ENCODE data around the gene ZNF324.
"Not testable (repeated sequence)": the region's sequence is repeated elsewhere in the genome, so short reads cannot be mapped to it uniquely, and the experiment has no call there.

ZNF324 gene

DNA sequence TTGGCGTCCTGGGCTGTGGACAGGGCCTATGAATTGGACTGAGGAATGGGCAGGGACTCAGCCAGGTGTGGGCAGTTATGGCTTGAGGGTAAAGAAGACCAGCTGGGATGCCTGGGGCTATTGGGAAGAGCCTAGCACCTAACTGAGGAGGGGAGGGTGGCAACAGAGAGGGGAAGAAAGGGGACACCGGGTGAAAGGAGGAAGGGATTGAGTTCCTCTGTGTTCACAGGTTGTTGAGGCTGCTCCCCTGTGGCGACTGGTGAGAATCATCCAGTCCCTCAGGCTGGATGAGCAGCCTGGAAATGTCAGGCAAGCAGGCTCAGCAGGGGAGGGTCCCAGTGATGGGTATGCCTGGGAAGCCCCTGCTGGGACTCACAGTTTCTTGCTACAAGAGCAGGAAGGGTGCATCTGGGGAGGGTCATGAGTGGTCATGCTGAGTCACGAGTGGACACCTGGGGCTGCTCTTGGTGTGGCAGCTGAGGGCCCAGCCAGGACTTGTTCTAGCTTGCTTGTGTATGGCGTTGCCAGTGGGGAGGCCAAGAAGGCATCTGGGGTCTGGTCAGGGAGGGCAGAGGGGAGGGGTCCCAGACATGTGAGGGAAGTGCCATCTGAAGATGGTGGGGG, 1.4 kb downstream of the ZNF324 start:
- TF ChIP-seq TCF4 (CRISPR knock-in tag; IDR thresholded peaks at IDR 0.05; ENCODE audit: borderline replicate concordance) (no peak), PPARA (CRISPR knock-in tag; IDR thresholded peaks at IDR 0.05; ENCODE audit: borderline replicate concordance) (no peak), ISL1 (CRISPR knock-in tag; IDR thresholded peaks at IDR 0.05) (no peak), ZNF70 (CRISPR knock-in tag; IDR thresholded peaks at IDR 0.05) (no peak), GLIS3 (CRISPR knock-in tag; IDR thresholded peaks at IDR 0.05) (no peak), BACH2 (CRISPR knock-in tag; IDR thresholded peaks at IDR 0.05; ENCODE audit: borderline replicate concordance) (no peak), CSDC2 (CRISPR knock-in tag; IDR thresholded peaks at IDR 0.05) (no peak), ESRRG (CRISPR knock-in tag; IDR thresholded peaks at IDR 0.05) (no peak)
- TF ChIP-seq, protein P1, sequence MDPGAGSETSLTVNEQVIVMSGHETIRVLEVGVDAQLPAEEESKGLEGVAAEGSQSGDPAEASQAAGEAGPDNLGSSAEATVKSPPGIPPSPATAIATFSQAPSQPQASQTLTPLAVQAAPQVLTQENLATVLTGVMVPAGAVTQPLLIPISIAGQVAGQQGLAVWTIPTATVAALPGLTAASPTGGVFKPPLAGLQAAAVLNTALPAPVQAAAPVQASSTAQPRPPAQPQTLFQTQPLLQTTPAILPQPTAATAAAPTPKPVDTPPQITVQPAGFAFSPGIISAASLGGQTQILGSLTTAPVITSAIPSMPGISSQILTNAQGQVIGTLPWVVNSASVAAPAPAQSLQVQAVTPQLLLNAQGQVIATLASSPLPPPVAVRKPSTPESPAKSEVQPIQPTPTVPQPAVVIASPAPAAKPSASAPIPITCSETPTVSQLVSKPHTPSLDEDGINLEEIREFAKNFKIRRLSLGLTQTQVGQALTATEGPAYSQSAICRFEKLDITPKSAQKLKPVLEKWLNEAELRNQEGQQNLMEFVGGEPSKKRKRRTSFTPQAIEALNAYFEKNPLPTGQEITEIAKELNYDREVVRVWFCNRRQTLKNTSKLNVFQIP (CRISPR knock-in tag; IDR thresholded peaks at IDR 0.05; ENCODE audit: borderline replicate concordance, low read depth) = no peak
- TF ChIP-seq, protein P2, sequence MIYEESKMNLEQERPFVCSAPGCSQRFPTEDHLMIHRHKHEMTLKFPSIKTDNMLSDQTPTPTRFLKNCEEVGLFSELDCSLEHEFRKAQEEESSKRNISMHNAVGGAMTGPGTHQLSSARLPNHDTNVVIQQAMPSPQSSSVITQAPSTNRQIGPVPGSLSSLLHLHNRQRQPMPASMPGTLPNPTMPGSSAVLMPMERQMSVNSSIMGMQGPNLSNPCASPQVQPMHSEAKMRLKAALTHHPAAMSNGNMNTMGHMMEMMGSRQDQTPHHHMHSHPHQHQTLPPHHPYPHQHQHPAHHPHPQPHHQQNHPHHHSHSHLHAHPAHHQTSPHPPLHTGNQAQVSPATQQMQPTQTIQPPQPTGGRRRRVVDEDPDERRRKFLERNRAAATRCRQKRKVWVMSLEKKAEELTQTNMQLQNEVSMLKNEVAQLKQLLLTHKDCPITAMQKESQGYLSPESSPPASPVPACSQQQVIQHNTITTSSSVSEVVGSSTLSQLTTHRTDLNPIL (CRISPR knock-in tag; IDR thresholded peaks at IDR 0.05; ENCODE audit: low read depth) = no peak
- ATAC-seq = no peak

DNA sequence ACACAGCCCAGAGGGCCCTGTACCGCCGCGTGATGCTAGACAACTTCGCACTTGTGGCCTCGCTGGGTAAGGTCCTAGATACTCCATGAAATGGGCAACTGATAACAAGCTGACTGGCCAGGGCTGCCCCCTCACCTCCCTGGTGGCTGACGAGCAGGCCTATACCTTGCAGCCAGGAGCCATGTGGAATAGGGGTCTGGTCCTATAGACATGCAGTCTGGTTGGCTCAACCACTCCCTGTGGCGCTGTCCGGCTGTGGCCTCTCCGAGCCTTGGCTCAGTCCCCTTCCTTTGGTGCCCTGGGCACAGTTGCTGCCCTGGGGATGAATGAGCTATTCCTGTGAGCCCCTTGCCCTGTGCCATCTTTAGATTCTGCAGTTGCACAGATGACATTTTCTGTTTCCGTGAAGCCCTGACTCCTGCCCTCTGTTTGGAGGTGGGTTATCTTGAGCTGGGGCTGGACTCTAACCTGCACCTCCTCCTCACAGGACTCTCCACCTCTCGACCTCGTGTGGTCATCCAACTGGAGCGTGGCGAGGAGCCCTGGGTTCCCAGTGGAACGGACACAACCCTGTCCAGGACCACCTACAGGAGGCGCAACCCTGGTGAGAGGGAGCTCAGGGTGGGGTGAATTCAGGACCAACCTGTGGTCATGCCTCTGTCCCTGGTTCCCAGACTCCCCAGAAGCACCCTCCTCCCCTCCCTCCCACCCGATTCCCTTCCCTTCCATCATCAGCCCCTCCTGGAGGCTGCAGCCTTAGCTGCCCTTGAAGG, 2.5 kb downstream of the ZNF324 start:
- TF ChIP-seq, protein P1 (CRISPR knock-in tag; IDR thresholded peaks at IDR 0.05; ENCODE audit: borderline replicate concordance, low read depth) = no peak
- no peak for TF ChIP-seq ZNF565 (CRISPR knock-in tag; conservative IDR thresholded peaks at IDR 0.05; ENCODE audit: low read depth)
- TF ChIP-seq TCF4 (CRISPR knock-in tag; IDR thresholded peaks at IDR 0.05; ENCODE audit: borderline replicate concordance) = no peak
- TF ChIP-seq ZC3H10 (CRISPR knock-in tag; IDR thresholded peaks at IDR 0.05) = no peak
- TF ChIP-seq ZNF8 (CRISPR knock-in tag; IDR thresholded peaks at IDR 0.05) = no peak
- TF ChIP-seq, protein P3, sequence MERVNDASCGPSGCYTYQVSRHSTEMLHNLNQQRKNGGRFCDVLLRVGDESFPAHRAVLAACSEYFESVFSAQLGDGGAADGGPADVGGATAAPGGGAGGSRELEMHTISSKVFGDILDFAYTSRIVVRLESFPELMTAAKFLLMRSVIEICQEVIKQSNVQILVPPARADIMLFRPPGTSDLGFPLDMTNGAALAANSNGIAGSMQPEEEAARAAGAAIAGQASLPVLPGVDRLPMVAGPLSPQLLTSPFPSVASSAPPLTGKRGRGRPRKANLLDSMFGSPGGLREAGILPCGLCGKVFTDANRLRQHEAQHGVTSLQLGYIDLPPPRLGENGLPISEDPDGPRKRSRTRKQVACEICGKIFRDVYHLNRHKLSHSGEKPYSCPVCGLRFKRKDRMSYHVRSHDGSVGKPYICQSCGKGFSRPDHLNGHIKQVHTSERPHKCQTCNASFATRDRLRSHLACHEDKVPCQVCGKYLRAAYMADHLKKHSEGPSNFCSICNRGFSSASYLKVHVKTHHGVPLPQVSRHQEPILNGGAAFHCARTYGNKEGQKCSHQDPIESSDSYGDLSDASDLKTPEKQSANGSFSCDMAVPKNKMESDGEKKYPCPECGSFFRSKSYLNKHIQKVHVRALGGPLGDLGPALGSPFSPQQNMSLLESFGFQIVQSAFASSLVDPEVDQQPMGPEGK (CRISPR knock-in tag; IDR thresholded peaks at IDR 0.05; ENCODE audit: borderline replicate concordance) = no peak
- TF ChIP-seq CSDC2 (CRISPR knock-in tag; IDR thresholded peaks at IDR 0.05) = no peak
- TF ChIP-seq, protein P2 (CRISPR knock-in tag; IDR thresholded peaks at IDR 0.05; ENCODE audit: low read depth) = no peak
- no peak for TF ChIP-seq ESRRG (CRISPR knock-in tag; IDR thresholded peaks at IDR 0.05)
- TF ChIP-seq, protein P4, sequence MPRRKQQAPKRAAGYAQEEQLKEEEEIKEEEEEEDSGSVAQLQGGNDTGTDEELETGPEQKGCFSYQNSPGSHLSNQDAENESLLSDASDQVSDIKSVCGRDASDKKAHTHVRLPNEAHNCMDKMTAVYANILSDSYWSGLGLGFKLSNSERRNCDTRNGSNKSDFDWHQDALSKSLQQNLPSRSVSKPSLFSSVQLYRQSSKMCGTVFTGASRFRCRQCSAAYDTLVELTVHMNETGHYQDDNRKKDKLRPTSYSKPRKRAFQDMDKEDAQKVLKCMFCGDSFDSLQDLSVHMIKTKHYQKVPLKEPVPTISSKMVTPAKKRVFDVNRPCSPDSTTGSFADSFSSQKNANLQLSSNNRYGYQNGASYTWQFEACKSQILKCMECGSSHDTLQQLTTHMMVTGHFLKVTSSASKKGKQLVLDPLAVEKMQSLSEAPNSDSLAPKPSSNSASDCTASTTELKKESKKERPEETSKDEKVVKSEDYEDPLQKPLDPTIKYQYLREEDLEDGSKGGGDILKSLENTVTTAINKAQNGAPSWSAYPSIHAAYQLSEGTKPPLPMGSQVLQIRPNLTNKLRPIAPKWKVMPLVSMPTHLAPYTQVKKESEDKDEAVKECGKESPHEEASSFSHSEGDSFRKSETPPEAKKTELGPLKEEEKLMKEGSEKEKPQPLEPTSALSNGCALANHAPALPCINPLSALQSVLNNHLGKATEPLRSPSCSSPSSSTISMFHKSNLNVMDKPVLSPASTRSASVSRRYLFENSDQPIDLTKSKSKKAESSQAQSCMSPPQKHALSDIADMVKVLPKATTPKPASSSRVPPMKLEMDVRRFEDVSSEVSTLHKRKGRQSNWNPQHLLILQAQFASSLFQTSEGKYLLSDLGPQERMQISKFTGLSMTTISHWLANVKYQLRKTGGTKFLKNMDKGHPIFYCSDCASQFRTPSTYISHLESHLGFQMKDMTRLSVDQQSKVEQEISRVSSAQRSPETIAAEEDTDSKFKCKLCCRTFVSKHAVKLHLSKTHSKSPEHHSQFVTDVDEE (CRISPR knock-in tag; IDR thresholded peaks at IDR 0.05) = no peak
- TF ChIP-seq RARB (CRISPR knock-in tag; IDR thresholded peaks at IDR 0.05) = no peak

DNA sequence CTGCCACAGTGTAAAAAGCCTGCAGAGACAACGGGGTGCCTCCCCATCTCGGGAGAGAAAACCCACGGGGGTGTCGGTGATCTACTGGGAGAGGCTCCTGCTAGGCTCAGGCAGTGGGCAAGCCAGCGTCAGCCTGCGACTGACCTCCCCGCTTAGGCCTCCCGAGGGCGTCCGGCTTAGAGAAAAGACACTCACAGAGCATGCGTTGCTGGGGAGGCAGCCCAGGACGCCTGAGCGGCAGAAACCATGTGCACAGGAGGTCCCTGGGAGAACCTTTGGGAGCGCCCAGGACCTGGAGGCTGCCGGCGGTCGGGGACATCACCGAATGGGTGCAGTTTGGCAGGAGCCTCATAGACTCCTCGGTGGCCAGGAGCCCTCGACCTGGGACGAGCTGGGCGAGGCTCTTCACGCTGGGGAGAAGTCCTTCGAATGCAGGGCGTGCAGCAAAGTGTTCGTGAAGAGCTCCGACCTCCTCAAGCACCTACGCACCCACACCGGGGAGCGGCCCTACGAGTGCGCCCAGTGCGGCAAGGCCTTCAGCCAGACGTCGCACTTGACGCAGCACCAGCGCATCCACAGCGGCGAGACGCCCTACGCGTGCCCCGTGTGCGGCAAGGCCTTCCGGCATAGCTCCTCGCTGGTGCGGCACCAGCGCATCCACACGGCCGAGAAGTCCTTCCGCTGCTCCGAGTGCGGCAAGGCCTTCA, 4.1 kb downstream of the ZNF324 start:
- not testable (repeated sequence) for ATAC-seq

More for the DNA sequence above, 2.5 kb downstream of the ZNF324 start:
- no peak for ATAC-seq
